ENCODE data around the gene RRP12.
"Not testable (repeated sequence)": the region's sequence is repeated elsewhere in the genome, so short reads cannot be mapped to it uniquely, and the experiment has no call there.

Gene RRP12, protein sequence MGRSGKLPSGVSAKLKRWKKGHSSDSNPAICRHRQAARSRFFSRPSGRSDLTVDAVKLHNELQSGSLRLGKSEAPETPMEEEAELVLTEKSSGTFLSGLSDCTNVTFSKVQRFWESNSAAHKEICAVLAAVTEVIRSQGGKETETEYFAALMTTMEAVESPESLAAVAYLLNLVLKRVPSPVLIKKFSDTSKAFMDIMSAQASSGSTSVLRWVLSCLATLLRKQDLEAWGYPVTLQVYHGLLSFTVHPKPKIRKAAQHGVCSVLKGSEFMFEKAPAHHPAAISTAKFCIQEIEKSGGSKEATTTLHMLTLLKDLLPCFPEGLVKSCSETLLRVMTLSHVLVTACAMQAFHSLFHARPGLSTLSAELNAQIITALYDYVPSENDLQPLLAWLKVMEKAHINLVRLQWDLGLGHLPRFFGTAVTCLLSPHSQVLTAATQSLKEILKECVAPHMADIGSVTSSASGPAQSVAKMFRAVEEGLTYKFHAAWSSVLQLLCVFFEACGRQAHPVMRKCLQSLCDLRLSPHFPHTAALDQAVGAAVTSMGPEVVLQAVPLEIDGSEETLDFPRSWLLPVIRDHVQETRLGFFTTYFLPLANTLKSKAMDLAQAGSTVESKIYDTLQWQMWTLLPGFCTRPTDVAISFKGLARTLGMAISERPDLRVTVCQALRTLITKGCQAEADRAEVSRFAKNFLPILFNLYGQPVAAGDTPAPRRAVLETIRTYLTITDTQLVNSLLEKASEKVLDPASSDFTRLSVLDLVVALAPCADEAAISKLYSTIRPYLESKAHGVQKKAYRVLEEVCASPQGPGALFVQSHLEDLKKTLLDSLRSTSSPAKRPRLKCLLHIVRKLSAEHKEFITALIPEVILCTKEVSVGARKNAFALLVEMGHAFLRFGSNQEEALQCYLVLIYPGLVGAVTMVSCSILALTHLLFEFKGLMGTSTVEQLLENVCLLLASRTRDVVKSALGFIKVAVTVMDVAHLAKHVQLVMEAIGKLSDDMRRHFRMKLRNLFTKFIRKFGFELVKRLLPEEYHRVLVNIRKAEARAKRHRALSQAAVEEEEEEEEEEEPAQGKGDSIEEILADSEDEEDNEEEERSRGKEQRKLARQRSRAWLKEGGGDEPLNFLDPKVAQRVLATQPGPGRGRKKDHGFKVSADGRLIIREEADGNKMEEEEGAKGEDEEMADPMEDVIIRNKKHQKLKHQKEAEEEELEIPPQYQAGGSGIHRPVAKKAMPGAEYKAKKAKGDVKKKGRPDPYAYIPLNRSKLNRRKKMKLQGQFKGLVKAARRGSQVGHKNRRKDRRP (N-terminal part only)

DNA sequence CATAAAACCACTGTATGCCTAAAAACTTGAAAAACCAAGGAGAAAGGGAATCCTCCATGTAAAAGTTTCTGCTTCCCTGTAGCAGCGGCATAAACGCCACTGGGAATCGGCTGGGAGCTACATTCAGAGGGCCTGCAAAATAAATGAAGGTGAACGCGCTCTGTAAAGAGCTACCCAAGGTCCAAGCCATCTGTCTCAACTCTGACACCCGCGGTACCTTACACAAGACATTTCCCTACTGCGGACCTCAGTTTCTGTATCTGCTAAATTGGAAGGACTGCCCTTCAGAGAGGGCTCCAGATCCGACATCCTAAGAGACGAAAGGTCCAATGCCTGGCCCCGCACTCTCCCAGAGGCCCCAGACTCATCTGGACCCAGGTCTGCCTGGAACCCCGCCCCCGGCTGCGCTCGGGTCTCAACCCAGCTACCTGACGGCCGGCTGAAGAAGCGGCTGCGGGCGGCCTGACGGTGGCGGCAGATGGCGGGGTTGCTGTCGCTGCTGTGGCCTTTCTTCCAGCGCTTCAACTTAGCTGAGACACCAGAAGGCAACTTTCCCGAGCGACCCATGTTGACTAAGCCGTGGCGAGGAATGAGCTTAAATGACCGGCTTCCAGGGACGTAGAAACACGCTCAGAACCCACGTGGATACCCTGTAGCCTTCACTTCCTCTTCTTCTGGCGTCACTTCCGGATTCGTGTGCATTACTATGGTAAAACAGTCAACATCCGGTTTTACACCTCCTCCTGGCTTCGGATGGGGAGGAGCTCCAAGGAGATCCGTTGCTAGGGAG lies at the start of gene RRP12:
Gene RRP12 (minus strand): TSS at position 676 of the 790 bp plus-strand sequence. CDS start 109 bp downstream, at position 567.
- peak; percentile 92 for DNase-seq

DNA sequence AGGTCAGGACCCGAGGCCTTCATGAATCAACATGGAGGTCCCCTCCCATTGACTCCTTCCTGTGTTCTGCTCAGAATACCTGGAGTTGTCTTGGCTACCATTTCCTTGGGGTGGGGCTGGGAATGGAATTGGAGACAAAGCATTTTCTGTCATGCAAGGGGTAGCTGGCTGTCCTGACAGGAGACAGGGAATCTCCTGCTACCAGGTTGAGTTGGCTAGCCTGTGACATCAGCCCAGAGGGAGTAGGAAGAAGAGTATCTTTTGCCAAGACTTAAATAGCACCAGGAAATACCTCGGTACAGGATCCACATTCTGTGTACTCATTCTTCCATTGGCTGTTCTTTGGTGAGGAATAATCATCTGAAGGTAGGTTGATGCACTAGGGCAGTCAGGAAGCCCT lies 49.7 kb upstream of the RRP12 start:
- DNase-seq: no peak

DNA sequence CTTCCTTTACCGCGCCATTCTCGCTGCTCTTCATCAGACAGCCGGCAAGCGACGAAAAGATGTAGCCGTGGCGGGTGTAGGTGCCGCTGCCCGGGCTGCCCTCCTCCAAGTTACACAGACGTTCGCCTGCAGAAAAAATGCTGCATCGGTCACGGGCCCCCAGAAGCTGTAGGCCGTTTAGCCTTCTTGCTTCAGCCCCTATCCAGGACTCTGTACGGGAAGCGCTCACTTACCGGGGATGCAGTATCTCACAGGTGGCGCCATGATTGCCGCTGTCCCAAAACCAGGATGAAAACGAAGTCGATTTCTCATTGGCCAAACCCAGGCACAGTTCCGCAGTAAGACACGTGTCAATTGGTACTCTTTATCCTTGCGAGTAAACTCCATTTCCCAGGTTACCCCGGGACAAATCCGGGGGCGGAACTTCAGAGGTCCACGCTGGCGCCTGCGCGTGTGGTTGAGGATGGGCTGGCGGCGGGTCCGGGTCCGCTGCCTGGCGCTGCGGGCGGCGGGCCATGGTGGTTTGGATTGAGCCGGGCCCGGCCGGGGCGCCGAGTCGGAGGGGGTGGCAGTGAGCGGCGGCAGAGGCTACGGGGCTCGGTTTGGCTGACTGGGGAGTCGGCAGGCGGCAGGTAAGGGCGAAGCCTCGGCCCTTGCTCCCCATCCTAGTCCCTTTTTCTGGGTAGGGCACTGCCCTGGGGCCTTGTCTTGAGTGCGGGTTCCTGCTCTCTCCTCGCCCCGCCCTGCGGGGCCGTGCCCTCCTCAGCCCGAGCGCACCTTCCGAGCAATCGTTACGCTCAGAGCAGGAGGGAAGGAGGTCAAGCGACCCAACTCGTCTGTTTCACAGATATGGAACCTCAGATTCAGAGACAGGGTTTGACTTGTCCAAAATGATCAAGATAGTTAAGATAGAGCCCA lies 44.8 kb upstream of the RRP12 start, which contains the start of the genes EXOSC1 and ZDHHC16:
Gene EXOSC1 (minus strand): TSS at position 285 of the 918 bp plus-strand sequence. CDS start 21 bp downstream, at position 264.
Gene ZDHHC16 (plus strand): TSS at position 454 of the 918 bp plus-strand sequence. CDS start 5,501 bp downstream, outside the sequence.
- DNase-seq: peak; percentile 90

DNA sequence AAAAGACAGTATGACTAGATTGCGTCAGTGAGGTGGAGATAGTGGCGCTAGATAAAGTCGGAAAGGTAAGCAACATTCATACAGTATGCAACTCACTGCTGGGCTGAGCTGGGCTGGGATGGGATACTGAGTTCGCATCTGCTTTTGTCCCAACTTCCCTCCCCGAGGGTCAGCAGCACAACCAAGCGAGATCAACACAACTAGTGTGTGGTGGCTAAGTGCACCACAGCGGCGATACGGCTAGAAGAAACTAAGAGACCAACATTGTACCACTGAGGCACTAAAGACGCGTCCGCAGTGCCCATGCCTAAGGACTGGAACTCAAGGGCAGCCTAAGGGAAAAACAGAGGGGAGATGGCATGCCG lies 44.2 kb upstream of the RRP12 start:
- DNase-seq: no peak

DNA sequence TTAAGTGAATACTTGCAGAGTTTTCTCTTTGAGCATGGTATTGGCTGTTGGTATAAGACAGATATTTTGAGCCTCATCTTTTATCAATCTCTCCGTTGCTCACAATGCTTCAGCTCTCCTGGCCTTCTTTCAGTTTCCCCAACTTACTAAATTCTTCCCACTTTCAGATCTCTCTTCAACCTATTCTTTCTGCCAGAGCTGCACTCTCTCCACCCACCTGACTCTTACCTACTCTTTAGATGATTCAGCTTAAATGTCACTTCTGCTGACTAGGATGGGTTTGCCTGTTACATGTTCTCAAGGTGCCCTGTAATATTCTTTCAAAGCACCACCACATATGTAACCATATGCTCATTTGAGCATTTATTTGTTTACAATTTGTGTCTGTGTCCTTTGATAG lies 43.1 kb upstream of the RRP12 start:
- no peak for DNase-seq

DNA sequence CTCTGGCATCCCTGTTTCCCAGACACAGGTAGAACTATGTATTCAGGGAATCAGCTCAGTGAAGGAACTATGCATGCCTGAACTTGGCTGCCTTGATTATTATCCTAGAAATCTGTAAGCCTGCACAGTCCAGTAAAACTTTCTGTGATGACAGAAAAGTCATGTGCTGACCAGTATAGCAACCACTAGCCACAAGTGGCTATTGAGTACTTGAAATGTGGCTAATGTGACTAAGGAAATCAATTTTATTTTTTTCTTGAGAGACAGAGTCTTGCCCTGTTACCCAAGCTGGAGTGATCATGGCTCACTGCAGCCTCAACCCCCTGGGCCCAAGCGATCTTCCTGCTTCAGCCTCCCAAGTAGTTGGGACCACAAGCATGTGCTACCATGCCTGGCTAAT lies 41.1 kb upstream of the RRP12 start:
- no peak for DNase-seq

DNA sequence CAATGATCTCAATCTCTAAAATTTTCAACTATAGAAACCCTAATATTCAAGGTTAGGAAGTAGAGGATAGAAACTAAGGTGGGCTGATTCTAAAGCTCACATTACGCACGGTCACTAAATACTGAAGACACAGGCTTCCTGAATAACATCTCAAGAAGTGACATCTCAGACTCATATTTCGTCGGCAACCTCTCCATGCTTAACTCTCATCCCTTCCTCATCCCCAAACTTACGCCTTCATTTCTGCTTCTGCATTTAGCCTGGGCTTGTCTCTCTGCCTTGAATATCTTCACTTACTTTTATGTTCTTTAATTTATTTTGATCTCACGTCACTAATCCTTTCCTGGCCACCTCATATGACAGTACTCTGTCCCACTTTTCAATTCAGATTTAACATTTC lies 34.1 kb upstream of the RRP12 start:
- no peak for DNase-seq

DNA sequence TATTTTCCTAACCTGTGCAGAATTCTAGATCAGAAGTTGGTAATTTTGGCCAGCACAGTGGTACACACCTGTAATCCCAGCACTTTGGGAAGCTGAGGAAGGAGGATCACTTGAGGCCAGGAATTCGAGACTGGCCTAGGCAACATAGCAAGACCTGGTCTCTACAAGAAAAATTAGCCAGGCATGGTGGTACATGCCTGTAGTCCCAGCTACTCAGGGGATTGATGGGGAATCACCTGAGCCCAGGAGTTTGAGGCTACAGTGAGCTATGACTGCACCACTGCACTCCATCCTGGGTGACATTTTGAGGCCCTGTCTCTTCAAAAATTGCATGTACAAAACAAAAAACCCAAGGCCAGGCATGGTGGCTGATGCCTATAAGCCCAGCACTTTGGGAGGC lies 33.4 kb upstream of the RRP12 start:
- DNase-seq: no peak

DNA sequence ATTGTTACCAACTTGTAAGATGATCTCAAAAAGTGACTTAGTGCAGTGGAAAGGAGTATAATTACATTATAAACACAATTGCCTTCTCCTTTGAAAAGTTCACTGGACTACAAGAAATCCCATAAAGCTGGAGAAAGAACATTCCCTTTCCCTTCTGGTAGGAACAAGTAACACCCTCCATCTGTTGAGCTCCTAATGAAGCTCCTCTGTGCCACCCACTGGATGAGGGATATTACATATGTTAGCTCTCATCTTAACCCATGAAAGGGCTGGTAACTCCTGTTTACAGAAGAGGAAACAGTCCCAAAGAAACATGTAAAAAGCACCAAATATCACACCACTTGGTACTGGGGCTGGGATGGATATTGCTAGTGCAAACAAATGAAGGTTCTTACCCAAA lies 32.9 kb upstream of the RRP12 start:
- peak; percentile 35 for DNase-seq

DNA sequence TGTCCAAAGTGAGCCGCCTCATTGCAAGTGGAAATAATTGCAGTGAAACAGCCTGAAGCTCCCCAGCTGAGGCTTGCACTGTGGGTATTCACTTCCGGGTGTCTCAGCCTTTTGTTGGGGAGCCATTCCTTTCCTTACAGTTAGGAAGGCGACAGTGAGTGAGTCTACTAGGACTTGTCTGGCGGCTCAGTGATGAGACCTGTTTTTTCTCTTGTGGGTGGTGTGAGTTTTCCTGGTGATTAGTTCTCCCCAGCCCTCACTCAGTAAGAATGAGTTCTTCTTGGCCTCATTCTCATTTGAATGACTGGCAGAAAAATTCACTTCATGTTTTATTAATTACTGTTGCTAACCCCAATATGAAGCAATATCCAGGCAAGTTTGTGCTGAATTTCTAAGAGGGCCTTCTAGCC lies 27.4 kb upstream of the RRP12 start:
- no peak for DNase-seq

DNA sequence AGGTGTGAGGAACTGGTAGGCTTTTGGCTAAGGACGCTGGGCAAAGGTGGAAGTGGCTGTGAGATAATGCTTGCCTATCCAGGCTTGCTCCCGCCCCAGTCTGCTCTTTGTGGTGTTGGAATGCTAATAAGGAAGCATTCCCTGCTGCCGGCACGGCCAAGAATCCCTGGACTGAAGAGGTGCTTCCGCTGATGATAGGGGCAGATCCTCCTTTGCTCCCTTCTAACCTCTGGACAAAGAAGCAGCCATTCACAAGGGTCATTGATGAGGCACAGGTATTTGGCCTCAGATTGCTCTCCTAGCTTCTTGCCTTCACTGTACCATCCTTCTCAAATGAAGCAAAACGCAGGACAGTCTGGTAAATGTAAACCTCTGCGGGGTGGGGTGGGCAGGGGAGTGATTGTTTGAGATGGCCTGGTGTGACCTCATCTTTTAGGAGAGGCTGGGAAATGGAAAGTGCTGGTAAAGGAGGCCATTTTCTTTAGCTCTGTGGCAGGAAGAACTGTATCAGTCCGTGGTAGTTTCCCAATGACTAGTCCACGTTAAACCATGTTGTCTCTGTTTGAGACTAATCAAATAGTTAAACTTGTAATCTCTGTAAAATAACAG lies 26.5 kb upstream of the RRP12 start:
- DNase-seq: no peak

DNA sequence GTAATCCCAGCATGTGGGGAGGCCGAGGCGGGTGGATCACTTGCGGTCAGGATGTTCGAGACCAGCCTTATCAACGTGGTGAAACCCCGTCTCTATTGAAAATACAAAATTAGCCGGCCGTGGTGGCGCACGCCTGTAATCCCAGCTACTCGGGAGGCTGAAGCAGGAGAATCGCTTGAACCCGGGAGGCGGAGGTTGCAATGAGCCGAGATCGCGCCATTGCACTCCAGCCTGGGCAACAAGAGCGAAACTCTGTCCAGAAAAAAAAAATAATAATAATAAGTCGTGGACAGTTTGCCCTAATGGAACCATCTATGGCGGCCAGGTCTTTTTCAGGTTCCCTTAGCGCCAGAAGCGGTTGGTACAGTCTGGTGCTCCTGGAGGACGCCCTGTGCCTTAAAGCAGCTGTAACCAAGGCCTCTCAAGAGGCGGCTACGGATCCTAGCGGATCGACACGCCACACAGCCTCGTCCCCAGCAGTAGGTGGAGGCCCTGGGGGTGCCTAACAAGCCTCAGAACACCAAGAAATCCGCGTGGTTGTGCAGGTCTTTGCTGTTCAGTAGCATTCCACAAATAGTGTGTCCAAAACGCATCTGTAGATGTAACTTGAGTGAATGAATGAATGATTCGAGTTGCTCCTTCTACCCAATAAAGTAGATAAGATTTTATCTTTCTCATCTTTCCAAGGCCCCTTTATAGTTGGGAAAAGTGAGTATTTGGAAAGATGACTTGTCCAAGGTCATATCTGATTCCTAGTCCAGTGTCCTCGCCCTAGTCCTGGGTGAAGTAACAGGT lies 25.8 kb upstream of the RRP12 start:
- no peak for DNase-seq

DNA sequence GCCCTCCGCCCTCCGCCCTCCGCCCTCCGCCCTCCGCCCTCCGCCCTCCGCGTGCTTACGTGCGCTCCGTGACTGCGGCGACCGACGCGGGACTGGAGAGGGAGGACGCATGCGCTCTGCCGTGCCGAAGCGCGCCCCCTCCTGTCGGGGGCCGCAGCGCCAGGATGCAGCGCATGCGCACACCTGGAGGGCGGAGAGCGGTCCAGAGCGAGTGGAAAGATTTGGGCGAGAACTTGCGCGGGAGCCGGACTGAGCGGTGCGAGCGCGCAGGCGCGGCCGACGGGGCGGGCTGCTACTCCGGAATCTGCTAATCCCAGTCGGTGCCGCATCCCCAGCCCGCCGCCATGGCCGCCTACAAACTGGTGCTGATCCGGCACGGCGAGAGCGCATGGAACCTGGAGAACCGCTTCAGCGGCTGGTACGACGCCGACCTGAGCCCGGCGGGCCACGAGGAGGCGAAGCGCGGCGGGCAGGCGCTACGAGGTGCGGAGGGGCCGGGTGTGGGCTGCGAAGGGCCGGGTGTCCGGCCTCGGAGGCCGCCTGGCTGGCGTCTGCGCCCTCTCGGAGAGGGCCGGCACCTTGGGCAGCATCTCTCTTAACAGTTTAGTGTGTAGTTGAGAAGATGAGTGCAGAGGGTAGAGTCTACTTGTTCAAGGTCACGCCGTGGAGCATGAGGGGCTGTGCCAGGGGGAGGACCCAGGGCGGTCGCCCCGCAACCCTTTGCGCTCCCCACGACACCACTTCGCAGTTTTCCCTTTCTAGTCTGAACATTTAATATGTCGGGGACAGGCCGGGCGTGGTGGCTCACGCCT lies 25.0 kb upstream of the RRP12 start, which contains the start of gene PGAM1:
Gene PGAM1 (plus strand): TSS at position 228 of the 812 bp plus-strand sequence. CDS start 117 bp downstream, at position 345.
- DNase-seq: peak; percentile 74

DNA sequence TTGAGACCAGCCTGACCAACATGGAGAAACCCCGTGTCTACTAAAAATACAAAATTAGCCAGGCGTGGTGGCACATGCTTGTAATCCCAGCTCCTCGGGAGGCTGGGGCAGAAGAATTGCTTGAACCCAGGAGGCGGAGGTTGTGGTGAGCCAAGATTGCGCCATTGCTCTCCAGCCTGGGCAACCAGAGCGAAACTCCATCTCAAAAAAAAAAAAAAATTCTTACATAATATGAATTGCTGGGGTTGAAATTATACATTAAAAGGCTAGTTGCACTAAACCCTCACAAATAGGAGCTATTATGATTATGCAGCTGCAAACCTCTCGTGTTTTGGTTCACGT lies 22.6 kb upstream of the RRP12 start:
- DNase-seq: not testable (repeated sequence)

DNA sequence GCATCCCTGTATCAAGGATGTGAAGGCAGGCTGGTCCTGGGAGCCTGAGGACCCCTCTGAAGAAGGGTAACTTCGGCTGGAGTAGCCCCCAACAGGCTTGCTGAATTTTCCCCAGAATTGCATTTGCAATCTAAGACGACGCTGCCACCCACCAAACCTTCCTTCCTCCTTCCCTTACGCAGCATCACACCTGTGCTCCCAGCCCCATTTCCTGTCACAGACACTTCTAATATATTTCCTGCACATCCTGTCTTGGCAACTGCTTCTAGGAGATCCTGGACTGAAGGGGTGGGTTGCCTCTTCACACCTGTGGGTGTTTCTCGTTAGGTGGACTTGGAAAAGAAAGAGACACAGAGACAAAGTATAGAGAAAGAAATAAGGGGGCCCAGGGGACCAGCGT lies 15.4 kb upstream of the RRP12 start:
- DNase-seq: no peak

DNA sequence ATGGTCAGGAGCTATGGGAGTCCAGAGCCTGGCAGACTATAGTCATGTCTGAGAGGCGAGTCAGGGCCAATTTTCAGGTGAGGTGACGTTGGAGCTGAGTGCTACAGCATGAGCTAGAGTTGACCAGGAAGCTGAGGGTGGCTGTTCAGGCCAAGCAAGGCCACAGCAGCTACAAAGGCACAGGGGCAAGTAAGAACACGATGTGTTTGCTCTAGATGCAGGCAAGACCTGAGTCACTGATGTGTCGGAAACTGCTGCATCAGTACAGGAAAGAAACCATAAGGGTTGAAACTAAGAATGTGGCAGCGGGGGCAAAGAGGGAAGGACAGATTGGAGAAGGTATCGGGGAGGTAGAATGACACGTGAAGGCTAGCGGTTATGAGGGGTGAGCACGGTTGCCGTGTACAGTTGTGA lies 11.8 kb upstream of the RRP12 start:
- DNase-seq: no peak

DNA sequence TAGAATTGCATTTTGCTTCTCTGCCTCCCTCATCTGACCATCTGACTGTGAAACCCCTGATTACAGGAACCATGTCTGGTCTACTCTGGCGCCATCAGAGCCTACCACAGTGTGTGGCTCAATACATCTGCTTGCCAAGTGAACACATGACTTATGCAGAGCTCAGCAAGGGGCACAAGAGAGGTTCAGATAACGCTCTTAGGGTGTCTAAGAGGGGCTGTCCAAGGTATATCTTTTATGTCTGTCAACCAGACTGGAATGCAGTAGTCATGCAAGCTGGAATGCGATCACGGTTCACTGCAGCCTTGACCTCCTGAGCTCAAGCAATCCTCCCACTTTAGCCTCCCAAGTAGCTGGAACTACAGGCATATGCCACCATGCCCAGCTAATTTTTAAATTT lies 10.3 kb upstream of the RRP12 start:
- DNase-seq: no peak

DNA sequence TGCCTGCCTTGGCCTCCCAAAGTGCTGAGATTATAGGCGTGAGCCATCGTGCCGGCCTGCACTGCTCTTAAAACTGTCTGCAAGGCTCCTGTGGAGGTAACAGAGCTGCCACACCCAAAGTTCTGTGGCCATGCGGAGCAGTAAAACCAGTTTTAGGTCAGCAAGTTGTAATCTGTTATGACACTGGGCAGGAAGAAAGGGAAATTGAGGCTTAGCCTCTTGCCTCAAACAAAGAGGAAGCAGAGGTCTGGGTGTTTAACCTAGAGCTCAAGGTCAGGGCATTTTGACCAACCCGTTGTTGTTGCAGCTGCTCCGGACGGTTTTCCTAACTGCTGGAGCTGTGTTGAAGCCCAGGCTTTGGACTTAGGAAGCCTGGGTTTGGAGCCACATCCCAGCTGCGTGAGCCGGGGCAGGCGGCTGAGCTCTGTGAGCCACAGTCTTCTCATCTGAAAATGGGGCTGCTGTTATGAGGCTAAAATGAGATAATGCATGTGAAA lies 7.4 kb upstream of the RRP12 start:
- no peak for DNase-seq

DNA sequence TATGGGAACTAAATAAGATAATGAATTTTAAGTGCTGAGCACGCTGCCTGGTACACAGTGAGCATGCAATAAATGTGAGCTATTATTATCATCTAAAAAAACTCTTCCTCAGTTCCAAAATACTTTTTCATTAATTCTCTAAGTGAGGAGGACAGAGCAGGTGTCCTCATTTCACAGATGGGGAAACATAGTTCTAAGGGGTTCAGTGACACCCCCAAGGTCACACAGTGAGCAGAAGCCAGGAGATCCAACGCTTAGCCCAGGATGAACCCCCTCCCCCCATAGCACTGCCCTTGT lies 6.8 kb upstream of the RRP12 start:
- no peak for DNase-seq

Measured in DMS 273 treated with DMSO at 0.1 percent for 48 hours (cell line).